PC-9 (cell line): ENCODE data around the gene PHACTR1.

ENCODE experiments used
- EZH2 ChIP-seq: fragments of 200-600 bp; sonication (generic); IDR thresholded peaks from 2 replicates; pipeline ENCODE4 v1.8.0; 2017; ENCODE audit warnings: antibody characterized with exemption, low read depth
- TF ChIP-seq, protein P1 (sequence below): fragments of 200-600 bp; sonication (generic); conservative IDR thresholded peaks from 2 replicates; pipeline ENCODE4 v1.6.1; 2017; ENCODE audit warnings: mixed run types, antibody characterized with exemption, mild to moderate bottlenecking, moderate library complexity

DNA sequence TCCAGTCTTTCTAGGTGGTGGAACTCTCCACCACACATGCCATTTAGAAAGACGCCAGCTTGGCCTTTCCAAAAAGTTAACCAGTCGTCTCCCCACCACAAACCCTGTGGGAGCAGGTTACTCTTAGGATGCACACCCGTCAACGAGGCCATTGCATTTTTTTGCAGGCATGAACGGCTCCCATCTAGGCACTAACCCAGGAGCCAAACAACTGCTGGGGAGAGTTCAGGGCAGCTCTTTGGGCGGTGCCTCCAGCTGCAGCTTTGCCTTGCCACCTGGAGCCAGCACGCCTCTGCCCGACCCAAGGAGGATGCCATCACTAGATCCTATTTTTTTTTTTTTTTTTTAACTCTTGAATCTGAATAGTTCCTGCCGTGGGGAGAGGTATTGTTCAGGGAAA, 571.9 kb downstream of the PHACTR1 start:
- TF ChIP-seq, protein P1, sequence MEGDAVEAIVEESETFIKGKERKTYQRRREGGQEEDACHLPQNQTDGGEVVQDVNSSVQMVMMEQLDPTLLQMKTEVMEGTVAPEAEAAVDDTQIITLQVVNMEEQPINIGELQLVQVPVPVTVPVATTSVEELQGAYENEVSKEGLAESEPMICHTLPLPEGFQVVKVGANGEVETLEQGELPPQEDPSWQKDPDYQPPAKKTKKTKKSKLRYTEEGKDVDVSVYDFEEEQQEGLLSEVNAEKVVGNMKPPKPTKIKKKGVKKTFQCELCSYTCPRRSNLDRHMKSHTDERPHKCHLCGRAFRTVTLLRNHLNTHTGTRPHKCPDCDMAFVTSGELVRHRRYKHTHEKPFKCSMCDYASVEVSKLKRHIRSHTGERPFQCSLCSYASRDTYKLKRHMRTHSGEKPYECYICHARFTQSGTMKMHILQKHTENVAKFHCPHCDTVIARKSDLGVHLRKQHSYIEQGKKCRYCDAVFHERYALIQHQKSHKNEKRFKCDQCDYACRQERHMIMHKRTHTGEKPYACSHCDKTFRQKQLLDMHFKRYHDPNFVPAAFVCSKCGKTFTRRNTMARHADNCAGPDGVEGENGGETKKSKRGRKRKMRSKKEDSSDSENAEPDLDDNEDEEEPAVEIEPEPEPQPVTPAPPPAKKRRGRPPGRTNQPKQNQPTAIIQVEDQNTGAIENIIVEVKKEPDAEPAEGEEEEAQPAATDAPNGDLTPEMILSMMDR, result no peak
- TF ChIP-seq EZH2, result no peak
